PC-9 (cell line): ENCODE results near the gene ACACB. TPM values are rescaled to one million over a fixed set of nuclear protein-coding genes. Genes with fewer than 3 reads are reported as not detected.

Source experiments
- BruUV-seq: library from RNA; stranded (reverse); fragments of 400-500 nt; replicated peaks from 2 replicates; lab custom pipeline; 2021; lab: Mats Ljungman, UMichigan
- CTCF ChIA-PET: fragments of 300-600 bp; sonication (Branson Sonifier 250); formaldehyde crosslinking; loops from one replicate; lab custom pipeline; 2022; ENCODE audit warnings: antibody characterized with exemption; lab: Charles Lee
- POLR2A ChIA-PET: fragments of 300-600 bp; sonication (Branson Sonifier 250); formaldehyde crosslinking; loops from one replicate; lab custom pipeline; 2022; ENCODE audit warnings: antibody characterized with exemption; ENCODE audit not compliant: unreplicated experiment; lab: Charles Lee
- DNase-seq, 2 experiments: peaks; one replicate each; pipeline versions ENCODE4 v3.0.0 to v3.0.0-alpha.2; 2015 to 2022; ENCODE audit warnings: mixed read lengths in 1 of 2
- H2AFZ ChIP-seq: fragments of 200-600 bp; sonication (generic); 2 replicates; pipeline ENCODE4 v1.8.1; 2017; ENCODE audit warnings: antibody characterized with exemption
- H3F3A ChIP-seq: fragments of 200-600 bp; sonication (generic); 2 replicates; pipeline ENCODE4 v1.8.1; 2017; ENCODE audit warnings: antibody characterized with exemption, mild to moderate bottlenecking, low read depth; ENCODE audit not compliant: insufficient read depth
- H3K27ac ChIP-seq: fragments of 200-600 bp; sonication (generic); 2 replicates; pipeline ENCODE4 v1.6.1; 2016; ENCODE audit warnings: mixed run types
- H3K27me3 ChIP-seq: fragments of 200-600 bp; sonication (generic); 2 replicates; pipeline ENCODE4 v1.6.1; 2016; ENCODE audit warnings: low read depth, mixed run types; ENCODE audit not compliant: insufficient read depth
- H3K36me3 ChIP-seq: fragments of 200-600 bp; sonication (generic); 2 replicates; pipeline ENCODE4 v1.6.1; 2016; ENCODE audit warnings: low read depth, mixed run types
- H3K4me1 ChIP-seq: fragments of 200-600 bp; sonication (generic); replicated peaks from 2 replicates; pipeline ENCODE4 v1.6.1; 2016; ENCODE audit warnings: mixed run types; ENCODE audit not compliant: insufficient read depth
- H3K4me2 ChIP-seq: fragments of 200-600 bp; sonication (generic); 2 replicates; pipeline ENCODE4 v1.6.1; 2017; ENCODE audit warnings: mixed run types
- H3K4me3 ChIP-seq: fragments of 200-600 bp; sonication (generic); 2 replicates; pipeline ENCODE4 v1.6.1; 2016; ENCODE audit warnings: mixed run types
- H3K79me2 ChIP-seq: fragments of 200-600 bp; sonication (generic); 2 replicates; pipeline ENCODE4 v1.6.1; 2017; ENCODE audit warnings: low read depth, mixed run types
- H3K9me2 ChIP-seq: fragments of 200-600 bp; sonication (generic); 2 replicates; pipeline ENCODE4 v1.8.1; 2017; ENCODE audit warnings: mild to moderate bottlenecking; ENCODE audit not compliant: insufficient read depth
- H3K9me3 ChIP-seq: fragments of 200-600 bp; sonication (generic); 2 replicates; pipeline ENCODE4 v1.8.1; 2016; ENCODE audit warnings: low read depth; ENCODE audit not compliant: insufficient read depth
- H4K20me1 ChIP-seq: fragments of 200-600 bp; sonication (generic); 2 replicates; pipeline ENCODE4 v1.8.1; 2017; ENCODE audit not compliant: insufficient read depth
- EZH2 ChIP-seq: fragments of 200-600 bp; sonication (generic); IDR thresholded peaks from 2 replicates; pipeline ENCODE4 v1.8.0; 2017; ENCODE audit warnings: antibody characterized with exemption, low read depth
- intact Hi-C: fragments of 100-400 bp; cut with micrococcal nuclease; formaldehyde crosslinking; loops from one replicate; pipeline ENCODE4 v1.10.0; 2022; ENCODE audit not compliant: unreplicated experiment
- total RNA-seq: library from RNA; stranded (reverse); gene quantifications from 2 replicates; pipeline ENCODE4 v1.2.3, GENCODE V29; 2021
- TF ChIP-seq, protein P1 (sequence below): fragments of 200-600 bp; sonication (generic); conservative IDR thresholded peaks from 2 replicates; pipeline ENCODE4 v1.6.1; 2017; ENCODE audit warnings: mixed run types, antibody characterized with exemption, mild to moderate bottlenecking, moderate library complexity

The ACACB gene
- total RNA-seq, 1 experiment from 2014 or later: 13.8 TPM

DNA sequence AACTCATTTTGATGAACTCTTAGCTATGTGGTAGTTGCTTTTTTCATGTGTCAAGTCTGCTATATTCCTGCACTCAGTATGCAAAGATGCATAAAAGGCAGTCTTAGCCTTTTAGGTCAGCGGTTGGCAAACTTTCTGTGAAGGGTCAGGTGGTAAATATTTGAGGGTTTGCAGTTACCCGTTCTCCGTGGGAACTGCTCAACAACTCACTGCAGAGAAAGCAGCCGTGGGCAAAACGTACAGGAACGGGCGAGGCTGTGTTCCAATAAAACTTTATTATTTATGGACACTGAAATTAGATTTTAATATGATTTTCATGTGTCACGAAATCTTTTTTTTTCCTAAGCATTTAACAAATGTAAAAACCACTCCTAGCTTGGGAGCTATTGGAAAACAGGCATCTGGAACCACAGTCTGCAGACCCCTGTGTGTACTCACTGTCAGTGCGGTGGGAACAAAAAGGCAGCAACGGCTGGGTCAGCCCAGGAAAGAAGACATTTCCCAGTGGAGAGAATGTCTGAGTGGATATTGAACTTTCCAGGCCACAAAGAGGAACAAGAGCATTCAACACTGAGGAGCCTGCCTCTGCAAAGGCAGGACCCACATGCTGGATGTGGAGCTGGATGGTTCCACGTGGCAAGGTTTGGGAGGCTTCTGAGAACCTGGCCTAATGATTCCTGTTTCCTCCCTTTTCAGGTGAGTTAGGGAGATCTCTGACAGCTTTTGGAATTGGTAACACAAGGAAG, 3.5 kb upstream of the ACACB start:
- Histone ChIP-seq H3K79me2 (no peaks in the 10 kb centered on the region), H3K36me3 (no peaks in the 10 kb centered on the region), H3K27ac (no peak overlapping the region), H2AFZ (no peak overlapping the region), H4K20me1 (no peaks in the 10 kb centered on the region), H3K9me3 (no peaks in the 10 kb centered on the region), H3K27me3 (no peaks in the 10 kb centered on the region), H3F3A (peaks cover 7% of the 10 kb centered on the region; the same call in 1 of the 2 replicates), H3K4me1 (no peaks in the 10 kb centered on the region), H3K9me2 (no peaks in the 10 kb centered on the region), H3K4me3 (no peak overlapping the region), H3K4me2 (no peak overlapping the region)
- no TSS peak for BruUV-seq
- intact Hi-C loops: loop anchor here (2.0 to 5.0 kb wide), 2 partner anchors 149 to 272 kb away; no protein-coding TSS in a partner anchor
- TF ChIP-seq, protein P1, sequence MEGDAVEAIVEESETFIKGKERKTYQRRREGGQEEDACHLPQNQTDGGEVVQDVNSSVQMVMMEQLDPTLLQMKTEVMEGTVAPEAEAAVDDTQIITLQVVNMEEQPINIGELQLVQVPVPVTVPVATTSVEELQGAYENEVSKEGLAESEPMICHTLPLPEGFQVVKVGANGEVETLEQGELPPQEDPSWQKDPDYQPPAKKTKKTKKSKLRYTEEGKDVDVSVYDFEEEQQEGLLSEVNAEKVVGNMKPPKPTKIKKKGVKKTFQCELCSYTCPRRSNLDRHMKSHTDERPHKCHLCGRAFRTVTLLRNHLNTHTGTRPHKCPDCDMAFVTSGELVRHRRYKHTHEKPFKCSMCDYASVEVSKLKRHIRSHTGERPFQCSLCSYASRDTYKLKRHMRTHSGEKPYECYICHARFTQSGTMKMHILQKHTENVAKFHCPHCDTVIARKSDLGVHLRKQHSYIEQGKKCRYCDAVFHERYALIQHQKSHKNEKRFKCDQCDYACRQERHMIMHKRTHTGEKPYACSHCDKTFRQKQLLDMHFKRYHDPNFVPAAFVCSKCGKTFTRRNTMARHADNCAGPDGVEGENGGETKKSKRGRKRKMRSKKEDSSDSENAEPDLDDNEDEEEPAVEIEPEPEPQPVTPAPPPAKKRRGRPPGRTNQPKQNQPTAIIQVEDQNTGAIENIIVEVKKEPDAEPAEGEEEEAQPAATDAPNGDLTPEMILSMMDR: no peak
- TF ChIP-seq EZH2: no peak
- CTCF ChIA-PET: interaction anchor here (0.6 kb wide), 1 partner anchor 14 kb away, joined by 3 read pairs; no protein-coding TSS in a partner anchor
- POLR2A ChIA-PET: no interaction called here
- DNase-seq: no peak

DNA sequence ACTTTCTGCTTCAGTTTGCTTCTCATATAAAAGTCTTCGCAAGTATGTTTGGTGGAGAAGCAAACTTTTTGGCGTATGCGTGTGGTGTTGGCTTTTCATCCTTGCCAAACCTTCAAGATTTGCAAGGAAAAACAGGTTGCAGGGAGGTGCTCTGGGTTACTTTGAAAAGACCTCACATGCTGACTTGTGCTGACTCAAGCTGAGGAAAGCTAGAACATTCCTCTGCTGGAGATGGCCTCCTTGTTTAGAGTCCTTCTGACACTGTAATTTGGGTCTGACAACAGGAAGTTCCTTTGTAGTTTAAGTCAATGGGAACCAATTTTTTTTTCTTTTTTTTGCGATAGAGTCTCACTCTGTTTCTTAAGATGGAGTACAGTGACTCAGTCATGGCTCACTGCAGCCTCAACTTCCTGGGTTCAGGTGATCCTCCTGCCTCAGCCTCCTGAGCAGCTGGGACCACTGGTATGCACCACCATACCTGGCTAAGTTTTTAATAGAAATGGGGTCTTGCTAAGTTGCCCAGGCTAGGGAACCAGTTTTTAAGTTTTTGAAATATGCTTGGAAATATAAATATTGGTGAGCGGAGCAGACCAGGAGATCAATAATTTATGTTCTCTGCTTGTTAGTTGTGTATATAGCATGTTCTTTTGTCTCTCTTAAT, 2.6 kb upstream of the ACACB start:
- BruUV-seq: no TSS peak
- H2AFZ ChIP-seq: no peak overlapping the region
- TF ChIP-seq, protein P1: no peak
- TF ChIP-seq EZH2: no peak
- H3K4me1 ChIP-seq: no peaks in the 10 kb centered on the region
- H3K9me2 ChIP-seq: no peaks in the 10 kb centered on the region
- POLR2A ChIA-PET: interaction anchor here (0.5 kb wide), 1 partner anchor 13 kb away, joined by 8 read pairs; no protein-coding TSS in a partner anchor
- no peaks in the 10 kb centered on the region for H4K20me1 ChIP-seq
- no peaks in the 10 kb centered on the region for H3K36me3 ChIP-seq
- intact Hi-C loops: loop anchor here (2.0 to 5.0 kb wide), 2 partner anchors 149 to 271 kb away; no protein-coding TSS in a partner anchor
- H3K27ac ChIP-seq: no peak overlapping the region
- no peaks in the 10 kb centered on the region for H3K27me3 ChIP-seq
- H3K4me2 ChIP-seq: no peak overlapping the region
- no peaks in the 10 kb centered on the region for H3K9me3 ChIP-seq
- no peaks in the 10 kb centered on the region for H3K79me2 ChIP-seq
- H3K4me3 ChIP-seq: no peak overlapping the region
- peaks cover 7% of the 10 kb centered on the region; the same call in 1 of the 2 replicates for H3F3A ChIP-seq
- CTCF ChIA-PET: no interaction called here
- no peak for DNase-seq

DNA sequence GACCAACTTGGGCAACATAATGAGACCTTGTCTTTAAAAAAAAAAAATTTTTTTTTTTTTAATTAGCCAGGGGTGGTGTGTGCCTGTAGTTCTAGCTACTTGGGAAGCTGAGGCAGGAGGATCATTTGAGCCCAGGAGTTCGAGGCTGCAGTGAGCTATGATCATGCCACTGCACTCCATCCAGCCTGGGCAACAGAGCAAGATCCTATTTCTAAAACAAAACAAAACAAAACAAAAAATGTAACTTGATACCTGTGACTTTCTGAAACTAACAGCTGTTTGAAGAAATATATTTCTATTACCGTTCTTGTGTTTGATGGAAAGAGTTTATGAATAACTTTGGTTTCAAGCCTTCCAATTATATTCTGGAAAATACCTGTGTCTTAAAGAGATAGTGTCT, 1.7 kb upstream of the ACACB start:
- no peaks in the 10 kb centered on the region for H3K9me3 ChIP-seq
- H3K4me2 ChIP-seq: no peak overlapping the region
- ChIA-PET POLR2A (no interaction called here), CTCF (no interaction called here)
- H3K9me2 ChIP-seq: no peaks in the 10 kb centered on the region
- no peak overlapping the region for H3K27ac ChIP-seq
- H3K36me3 ChIP-seq: no peaks in the 10 kb centered on the region
- H3K4me3 ChIP-seq: no peak overlapping the region
- no peaks in the 10 kb centered on the region for H3K79me2 ChIP-seq
- intact Hi-C loops: loop anchor here (5.0 kb wide), 1 partner anchor 148 kb away; no protein-coding TSS in a partner anchor
- no peaks in the 10 kb centered on the region for H3K27me3 ChIP-seq
- no peaks in the 10 kb centered on the region for H4K20me1 ChIP-seq
- H3K4me1 ChIP-seq: no peaks in the 10 kb centered on the region
- TF ChIP-seq, protein P1: no peak
- TF ChIP-seq EZH2: no peak
- peaks cover 7% of the 10 kb centered on the region; the same call in 1 of the 2 replicates for H3F3A ChIP-seq
- no TSS peak for BruUV-seq
- no peak overlapping the region for H2AFZ ChIP-seq
- no peak for DNase-seq
